ENCODE data around the gene TBC1D8. TPM values are rescaled to one million over a fixed set of nuclear protein-coding genes. Genes with fewer than 3 reads are reported as not detected.

The TBC1D8 gene
- total and polyA plus RNA-seq, 2 of the 8 experiments (the other 6 are each of a cell fraction or from before 2014, with no cell fraction given): 20.8 to 21.8 TPM

GRCh38 chr2:101168706-101169105, 17.5 kb upstream of the TBC1D8 start (continued):
- TF ChIP-seq CHD7 (IDR thresholded peaks at IDR 0.05; ENCODE audit: insufficient replicate concordance, low read length) (no peak), TAF7 (optimal IDR thresholded peaks at IDR 0.05; ENCODE audit: borderline replicate concordance, low read depth, low read length) (no peak), EGR1 (IDR thresholded peaks at IDR 0.05; ENCODE audit: borderline replicate concordance, low read depth, low read length) (no peak), RXRA (IDR thresholded peaks at IDR 0.05; ENCODE audit: insufficient read depth, low read depth, low read length) (no peak), BCL11A (IDR thresholded peaks at IDR 0.05; ENCODE audit: low read depth in 2 of 2, low read length in 2 of 2) (no peak), POLR2AphosphoS5 (IDR thresholded peaks at IDR 0.05; ENCODE audit: low read depth, low read length) (no peak), SUZ12 (IDR thresholded peaks at IDR 0.05; ENCODE audit: low read length) (no peak), GTF2F1 (IDR thresholded peaks at IDR 0.05; ENCODE audit: borderline replicate concordance, low read depth, low read length) (no peak), CTBP2 (IDR thresholded peaks at IDR 0.05; ENCODE audit: borderline replicate concordance, insufficient read depth, insufficient read length, low read length) (no peak), ASH2L (IDR thresholded peaks at IDR 0.05; ENCODE audit: low read length) (no peak), SIN3A (conservative IDR thresholded peaks at IDR 0.05 in 1 of 2, IDR thresholded peaks at IDR 0.05 in 1 of 2; ENCODE audit: low read depth in 1 of 2, low read length in 2 of 2) (no peak)
